H1 (cell line): ENCODE measurements around the gene IFNL2.

Experiments
- TCF12 ChIP-seq: IDR thresholded peaks from 2 replicates; pipeline ENCODE4 v1.6.1; 2011; ENCODE audit warnings: low read depth, mild to moderate bottlenecking, low read length
- TF ChIP-seq, protein P1 (sequence below), 3 experiments: IDR thresholded peaks; 1 replicate in 2 of 3; 2 replicates in 1 of 3; pipeline versions ENCODE4 v1.5.1 to v1.6.1; 2011; ENCODE audit warnings: low read length in 3 of 3, mild to moderate bottlenecking in 3 of 3, inconsistent platforms in 2 of 3, low read depth in 1 of 3, moderate library complexity in 1 of 3; ENCODE audit not compliant: insufficient read depth in 1 of 3; ENCODE audit errors: control extremely low read depth in 1 of 3

DNA sequence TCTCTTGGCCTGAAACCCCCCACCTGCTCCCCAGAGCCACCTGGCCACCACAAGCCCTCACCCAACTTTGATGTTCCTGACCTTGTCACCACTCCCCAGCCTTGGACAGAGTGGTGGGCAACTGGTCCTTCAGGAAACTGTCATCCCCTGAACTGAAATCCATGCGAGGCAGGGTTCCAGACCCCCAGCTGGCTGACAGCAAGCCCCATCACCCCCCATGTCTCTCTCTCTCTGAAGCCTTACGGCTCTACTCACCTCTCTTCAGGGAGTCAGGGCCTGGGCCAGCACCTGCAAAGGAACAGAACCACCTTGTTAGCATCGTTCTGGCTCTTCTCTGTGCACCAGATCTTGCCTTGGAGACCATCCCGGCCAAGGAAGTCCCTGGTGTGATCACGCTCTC is 49.9 kb downstream of the IFNL2 start:
- TF ChIP-seq, protein P1, sequence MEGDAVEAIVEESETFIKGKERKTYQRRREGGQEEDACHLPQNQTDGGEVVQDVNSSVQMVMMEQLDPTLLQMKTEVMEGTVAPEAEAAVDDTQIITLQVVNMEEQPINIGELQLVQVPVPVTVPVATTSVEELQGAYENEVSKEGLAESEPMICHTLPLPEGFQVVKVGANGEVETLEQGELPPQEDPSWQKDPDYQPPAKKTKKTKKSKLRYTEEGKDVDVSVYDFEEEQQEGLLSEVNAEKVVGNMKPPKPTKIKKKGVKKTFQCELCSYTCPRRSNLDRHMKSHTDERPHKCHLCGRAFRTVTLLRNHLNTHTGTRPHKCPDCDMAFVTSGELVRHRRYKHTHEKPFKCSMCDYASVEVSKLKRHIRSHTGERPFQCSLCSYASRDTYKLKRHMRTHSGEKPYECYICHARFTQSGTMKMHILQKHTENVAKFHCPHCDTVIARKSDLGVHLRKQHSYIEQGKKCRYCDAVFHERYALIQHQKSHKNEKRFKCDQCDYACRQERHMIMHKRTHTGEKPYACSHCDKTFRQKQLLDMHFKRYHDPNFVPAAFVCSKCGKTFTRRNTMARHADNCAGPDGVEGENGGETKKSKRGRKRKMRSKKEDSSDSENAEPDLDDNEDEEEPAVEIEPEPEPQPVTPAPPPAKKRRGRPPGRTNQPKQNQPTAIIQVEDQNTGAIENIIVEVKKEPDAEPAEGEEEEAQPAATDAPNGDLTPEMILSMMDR (IDR thresholded peaks at IDR 0.05; ENCODE audit: control extremely low read depth in 1 of 3, insufficient read depth in 1 of 3, low read depth in 1 of 3, low read length in 3 of 3): no peak
- TF ChIP-seq TCF12: no peak
